ENCODE results near the gene NUDT4. TPM values are rescaled to one million over a fixed set of nuclear protein-coding genes. Genes with fewer than 3 reads are reported as not detected.

NUDT4 gene
- total and polyA plus RNA-seq, 2 donors (not counting 3 experiments of a cell fraction or from before 2014, with no cell fraction given), result 76.0 to 161 TPM

GRCh38 chr12:93375906-93376305 lies 1.8 kb upstream of the NUDT4 start:
- Histone ChIP-seq H3K9ac (replicated peaks; ENCODE audit: extremely low read depth, insufficient read depth, low read length) (no peak overlapping the region), H3K4me3 (replicated peaks in 1 of 3; ENCODE audit: insufficient read depth in 1 of 3, low read depth in 1 of 3, low read length in 3 of 3) (no peak overlapping the region), H3K27me3 (ENCODE audit: control insufficient read depth in 2 of 2, insufficient read depth in 2 of 2, low read length in 2 of 2) (no peaks in the 10 kb centered on the region), H3K27ac (ENCODE audit: insufficient read depth, low read depth, low read length) (no peak overlapping the region), H3K9me1 (replicated peaks; ENCODE audit: control insufficient read depth, extremely low read depth, insufficient read depth, low read length) (no peaks in the 10 kb centered on the region), H2AFZ (ENCODE audit: low read depth, low read length) (no peak overlapping the region), H3K9me3 (replicated peaks; ENCODE audit: control insufficient read depth, insufficient read depth, low read length) (no peaks in the 10 kb centered on the region), H3K79me2 (ENCODE audit: control insufficient read depth, insufficient read depth, low read length) (peaks cover 28% of the 10 kb centered on the region), H3K4me2 (ENCODE audit: insufficient read depth, low read length) (peak overlapping the region; percentile 78), H3K36me3 (ENCODE audit: control insufficient read depth in 2 of 2, extremely low read depth in 1 of 2, insufficient read depth in 2 of 2, low read length in 2 of 2) (no peaks in the 10 kb centered on the region), H3K4me1 (ENCODE audit: control insufficient read depth, extremely low read depth, insufficient read depth, low read length) (peaks cover 13% of the 10 kb centered on the region), H4K20me1 (replicated peaks; ENCODE audit: control insufficient read depth, extremely low read depth, insufficient read depth, low read length) (no peaks in the 10 kb centered on the region)
- no peak for TF ChIP-seq CTCF (IDR thresholded peaks at IDR 0.05; ENCODE audit: extremely low read depth in 1 of 2, insufficient read depth in 1 of 2, low read depth in 1 of 2, low read length in 2 of 2)
- FAIRE-seq (no peak), DNase-seq (ENCODE audit: low read depth, low spot score) (no peak)
- BruUV-seq (replicated peaks), result no TSS peak
- ChIA-PET POLR2A (no interaction called here), CTCF (interaction anchor here (0.6 to 2.6 kb wide), 4 partner anchors 70 to 388 kb away, joined by 3 to 12 read pairs (median 4); no protein-coding TSS in a partner anchor)
- intact Hi-C loops (cut with micrococcal nuclease), result loop anchor here (2.0 to 10.0 kb wide), 4 partner anchors 151 to 374 kb away; no protein-coding TSS in a partner anchor
- dilution Hi-C loops (cut with MboI; ENCODE audit: extremely low pct_ligation_motif_present, low sequenced_read_pairs), result loop anchor here (25.0 kb wide), 1 partner anchor 364 kb away; no protein-coding TSS in a partner anchor

- peaks cover 35% of the 10 kb centered on the region for H3K79me2 ChIP-seq (ENCODE audit: control insufficient read depth, insufficient read depth, low read length)
- DNase-seq (ENCODE audit: low read depth, low spot score), result peak; percentile 55
- H3K36me3 ChIP-seq (ENCODE audit: control insufficient read depth in 2 of 2, extremely low read depth in 1 of 2, insufficient read depth in 2 of 2, low read length in 2 of 2), result peaks cover 0 to under 1% of the 10 kb centered on the region in 2 experiments
- H3K9ac ChIP-seq (replicated peaks; ENCODE audit: extremely low read depth, insufficient read depth, low read length), result peak overlapping the region; percentile 81
- H3K27ac ChIP-seq (ENCODE audit: insufficient read depth, low read depth, low read length), result peak overlapping the region; percentile 65
- peaks cover 17% of the 10 kb centered on the region for H3K4me1 ChIP-seq (ENCODE audit: control insufficient read depth, extremely low read depth, insufficient read depth, low read length)
- BruUV-seq (replicated peaks), result no TSS peak
- H2AFZ ChIP-seq (ENCODE audit: low read depth, low read length), result peak overlapping the region; percentile 84
- dilution Hi-C loops (cut with MboI; ENCODE audit: extremely low pct_ligation_motif_present, low sequenced_read_pairs) (loop anchor here (25.0 kb wide), 1 partner anchor 364 kb away; no protein-coding TSS in a partner anchor), intact Hi-C loops (cut with micrococcal nuclease) (loop anchor here (1.0 to 10.0 kb wide), 6 partner anchors 152 to 447 kb away; partner anchors contain the start of gene EEA1)
- CTCF ChIA-PET, result interaction anchor here (0.5 to 2.6 kb wide), 4 partner anchors 71 to 417 kb away, joined by 3 to 12 read pairs (median 4); no protein-coding TSS in a partner anchor
- TF ChIP-seq MYC (IDR thresholded peaks at IDR 0.05; ENCODE audit: low read depth, low read length), result no peak
- TF ChIP-seq CTCF (IDR thresholded peaks at IDR 0.05; ENCODE audit: extremely low read depth in 1 of 2, insufficient read depth in 1 of 2, low read depth in 1 of 2, low read length in 2 of 2), result no peak
- no peak for TF ChIP-seq MAX (IDR thresholded peaks at IDR 0.05; ENCODE audit: insufficient read depth, insufficient read length)
- no peak for TF ChIP-seq FOS (IDR thresholded peaks at IDR 0.05; ENCODE audit: borderline replicate concordance, insufficient read depth, low read length)
- TF ChIP-seq POLR2A (IDR thresholded peaks at IDR 0.05; ENCODE audit: low read depth, low read length), result no peak
- no peak for TF ChIP-seq JUN (IDR thresholded peaks at IDR 0.05; ENCODE audit: borderline replicate concordance, insufficient read depth, insufficient read length, low read depth)
- TF ChIP-seq POLR2AphosphoS5 (IDR thresholded peaks at IDR 0.05; ENCODE audit: insufficient read depth, low read depth, low read length), result no peak
- TF ChIP-seq EZH2 (IDR thresholded peaks at IDR 0.05; ENCODE audit: borderline replicate concordance, low read depth, low read length, severe bottlenecking), result no peak
- TF ChIP-seq GATA2 (IDR thresholded peaks at IDR 0.05; ENCODE audit: insufficient read depth, insufficient read length, low read depth, low read length), result no peak
- no peaks in the 10 kb centered on the region for H3K9me1 ChIP-seq (replicated peaks; ENCODE audit: control insufficient read depth, extremely low read depth, insufficient read depth, low read length)
- no peaks in the 10 kb centered on the region for H4K20me1 ChIP-seq (replicated peaks; ENCODE audit: control insufficient read depth, extremely low read depth, insufficient read depth, low read length)
- POLR2A ChIA-PET, result no interaction called here
- no peaks in the 10 kb centered on the region for H3K9me3 ChIP-seq (replicated peaks; ENCODE audit: control insufficient read depth, insufficient read depth, low read length)
- peak overlapping the region; percentile 78 for H3K4me2 ChIP-seq (ENCODE audit: insufficient read depth, low read length)
- peak; percentile 21 for FAIRE-seq
- H3K27me3 ChIP-seq (ENCODE audit: control insufficient read depth in 2 of 2, insufficient read depth in 2 of 2, low read length in 2 of 2), result no peaks in the 10 kb centered on the region
- peak overlapping the region; percentile 23 to 81 (median 44) for H3K4me3 ChIP-seq (replicated peaks in 1 of 3; ENCODE audit: insufficient read depth in 1 of 3, low read depth in 1 of 3, low read length in 3 of 3)
These were observed 1.1 kb upstream of the NUDT4 start for GRCh38 chr12:93376436-93377251.
